ENCODE results near the gene DNM2.

DNA sequence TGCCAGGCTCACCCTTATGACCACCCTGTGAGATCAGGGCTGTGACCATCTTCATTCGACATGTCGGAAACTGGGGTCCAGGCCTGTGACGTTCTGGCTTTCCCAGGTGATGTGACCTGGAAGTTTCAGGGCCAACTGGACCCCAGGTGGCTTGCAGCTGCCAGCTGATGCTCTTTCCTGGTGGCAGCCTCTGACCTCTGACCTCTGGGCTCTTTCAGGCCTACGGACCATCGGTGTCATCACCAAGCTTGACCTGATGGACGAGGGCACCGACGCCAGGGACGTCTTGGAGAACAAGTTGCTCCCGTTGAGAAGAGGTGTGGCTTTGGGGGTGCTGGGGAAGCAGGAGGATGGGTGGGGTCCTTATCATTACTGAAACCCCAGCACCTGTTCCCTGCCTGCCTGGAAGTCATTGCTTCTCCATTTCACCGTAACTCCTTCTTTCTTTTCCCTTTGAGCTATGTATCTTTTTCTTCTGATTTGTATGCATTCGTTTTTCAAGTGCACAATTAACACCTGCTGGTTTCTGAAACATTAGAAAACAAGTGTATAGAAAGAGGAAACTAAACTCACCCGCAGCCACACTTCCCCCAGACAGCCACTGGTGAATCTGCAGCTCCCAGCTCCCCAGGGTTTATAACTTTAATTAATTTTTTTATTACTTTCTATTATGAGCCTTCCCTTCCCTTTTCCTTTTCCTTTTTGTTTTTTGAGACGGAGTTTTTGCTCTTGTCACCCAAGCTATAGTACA is 59.2 kb downstream of the DNM2 start:
- no peak for TF ChIP-seq EZH2phosphoT487 (IDR thresholded peaks at IDR 0.05; ENCODE audit: insufficient read depth, low read depth)
- no peak for TF ChIP-seq EZH2 (IDR thresholded peaks at IDR 0.05; ENCODE audit: insufficient read depth, poor library complexity, severe bottlenecking)
